GM15510 (cell line): Measurements from ENCODE around the gene P2RX4.

ENCODE experiments used
- POLR2A ChIP-seq: IDR thresholded peaks from 3 replicates; pipeline ENCODE4 v1.6.1; 2011; ENCODE audit warnings: borderline replicate concordance; ENCODE audit not compliant: insufficient read length; ENCODE audit errors: extremely low read depth

P2RX4 gene

DNA sequence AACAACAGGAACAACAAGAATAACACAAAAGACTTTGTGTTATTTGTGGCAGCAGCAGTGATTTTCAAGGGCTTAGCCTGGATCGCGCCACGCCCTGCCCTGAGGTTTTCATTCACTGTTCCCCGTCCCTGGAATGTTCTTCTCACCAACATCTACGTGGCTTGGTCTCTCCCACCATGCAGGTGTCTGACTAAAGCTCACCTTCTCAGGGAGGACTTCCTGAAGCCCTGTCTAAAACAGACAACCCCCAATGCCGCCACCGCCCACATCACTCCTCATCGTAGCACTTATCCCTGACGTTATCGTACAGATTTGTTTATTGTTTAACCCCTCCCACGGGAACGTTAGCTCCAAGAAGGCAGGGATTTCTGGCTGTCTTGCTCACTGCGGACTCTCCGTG, 40.4 kb downstream of the P2RX4 start:
- TF ChIP-seq POLR2A, result no peak

- TF ChIP-seq POLR2A, result no peak
Observed at GRCh38 chr12:121251838-121252237, 41.9 kb downstream of the P2RX4 start.

GRCh38 chr12:121252712-121253345, 42.9 kb downstream of the P2RX4 start:
- TF ChIP-seq POLR2A, result no peak

DNA sequence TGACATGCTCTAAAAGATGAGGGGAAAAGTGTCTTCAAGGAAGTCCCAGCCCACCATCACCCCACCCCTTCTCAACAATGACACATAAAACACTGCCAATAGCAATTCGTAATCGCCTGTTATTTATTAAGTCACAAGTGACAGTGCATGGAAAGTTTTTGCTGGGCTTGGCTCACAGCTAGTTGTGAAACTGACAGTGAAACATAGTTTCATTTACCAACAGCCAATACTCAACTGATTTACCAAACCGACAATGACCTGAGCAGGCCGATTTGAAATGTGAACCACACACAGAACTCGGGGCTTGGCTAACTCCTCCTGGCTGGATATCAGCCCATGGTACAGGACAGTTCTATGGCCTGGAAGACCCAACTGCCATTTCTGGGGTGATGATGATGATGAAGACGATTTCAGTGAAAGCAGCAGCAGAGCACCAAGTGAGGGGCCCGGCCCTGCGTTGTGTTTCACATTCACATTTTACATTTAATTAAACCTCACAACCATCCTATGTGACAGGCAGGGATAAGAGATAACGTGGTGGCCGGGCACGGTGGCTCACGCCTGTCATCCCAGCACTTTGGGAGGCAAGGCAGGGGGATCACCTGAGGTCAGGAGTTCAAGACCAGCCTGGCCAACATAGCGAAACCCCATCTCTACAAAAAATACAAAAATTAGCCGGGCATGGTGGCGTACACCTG, 43.9 kb downstream of the P2RX4 start:
- no peak for TF ChIP-seq POLR2A

DNA sequence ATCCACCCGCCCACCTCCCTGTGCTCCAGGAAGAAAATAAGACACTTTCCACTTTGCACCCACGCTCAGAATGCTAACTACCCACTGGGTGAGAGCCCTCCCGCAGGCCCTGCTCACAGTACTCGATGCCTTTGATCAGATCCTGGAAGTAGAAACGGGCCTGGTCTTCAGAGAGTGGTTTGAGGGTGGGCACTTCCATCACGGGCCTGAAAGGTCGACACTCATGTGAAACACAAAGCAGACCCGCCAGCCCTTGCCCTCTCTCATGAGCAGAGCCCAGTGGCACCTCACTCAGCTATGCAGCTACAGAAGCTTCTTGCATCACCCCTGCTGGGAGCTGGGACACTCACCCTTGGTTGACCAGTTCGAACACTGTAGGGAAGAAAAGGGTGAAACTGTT, 45.5 kb downstream of the P2RX4 start:
- no peak for TF ChIP-seq POLR2A

DNA sequence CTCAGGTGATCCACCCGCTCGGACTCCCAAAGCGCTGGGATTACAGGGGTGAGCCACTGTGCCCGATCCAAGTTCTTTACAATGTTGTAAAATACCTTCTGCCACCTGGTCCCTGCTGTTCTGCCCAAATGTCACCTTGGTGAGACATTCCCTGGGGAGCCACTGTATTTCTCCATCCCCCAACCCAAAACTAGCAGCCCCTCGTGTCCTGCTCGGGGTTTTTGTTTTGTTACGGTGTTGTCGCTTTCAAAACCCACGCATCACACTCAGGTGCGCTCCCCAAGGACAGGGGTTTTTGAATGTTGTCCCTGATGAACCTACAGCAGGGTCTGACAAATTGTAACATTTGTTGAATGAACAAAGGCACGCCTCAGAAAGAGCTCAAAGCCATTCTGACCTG, 49.1 kb downstream of the P2RX4 start:
- no peak for TF ChIP-seq POLR2A

DNA sequence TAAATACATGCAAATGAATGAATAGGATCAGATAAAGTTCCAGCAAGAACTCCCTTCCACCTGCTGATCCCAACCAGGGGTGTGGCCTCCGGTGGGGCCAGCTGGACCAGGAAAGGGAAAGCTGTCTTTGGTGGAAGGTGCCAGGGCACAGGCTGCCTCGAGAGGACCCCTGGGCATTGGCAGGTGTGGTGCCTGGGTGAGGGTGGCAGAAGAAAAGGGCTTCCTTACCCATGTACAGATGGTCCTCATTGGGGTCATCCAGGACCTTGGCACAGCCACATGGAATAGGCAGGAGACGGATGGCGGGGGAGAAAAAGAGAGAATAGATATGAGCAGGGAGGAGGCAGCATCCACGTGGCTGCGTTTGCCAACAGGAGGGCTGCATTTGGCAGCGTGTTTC, 50.2 kb downstream of the P2RX4 start:
- TF ChIP-seq POLR2A, result no peak

- no peak for TF ChIP-seq POLR2A
Observed at GRCh38 chr12:121261398-121261797, 51.5 kb downstream of the P2RX4 start.

DNA sequence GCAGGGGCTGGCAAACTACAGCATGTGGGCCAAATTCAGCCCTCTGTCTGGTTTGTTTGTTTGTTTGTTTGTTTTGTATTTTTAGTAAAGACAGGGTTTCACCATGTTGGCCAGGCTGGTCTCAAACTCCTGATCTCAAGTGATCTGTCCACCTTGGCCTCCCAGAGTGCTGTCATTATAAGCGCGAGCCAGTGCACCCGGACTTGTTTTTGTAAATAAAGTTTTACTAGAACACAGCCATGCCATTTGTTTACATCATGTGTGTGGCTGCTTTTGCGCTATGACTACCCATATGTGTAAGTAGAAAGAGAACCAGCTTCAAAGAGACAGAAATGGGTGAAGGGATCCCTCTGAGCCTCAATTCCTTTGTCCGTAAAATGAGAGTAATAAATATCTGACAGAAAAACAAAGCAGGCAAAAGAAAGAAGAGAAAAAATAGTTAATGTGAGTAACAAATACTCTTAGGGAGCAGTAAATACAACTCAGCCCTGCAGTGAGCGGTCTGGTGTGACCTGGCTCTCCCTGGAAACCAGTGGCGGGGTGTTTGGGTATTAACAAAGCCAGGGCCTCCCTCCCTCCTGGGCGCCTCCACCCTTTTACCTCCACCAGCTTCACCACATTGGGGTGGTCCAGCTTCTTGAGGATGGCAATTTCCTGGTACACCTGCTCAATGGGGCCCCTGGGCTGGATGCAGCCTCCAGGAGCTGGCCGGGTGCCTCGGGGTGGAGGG, 53.4 kb downstream of the P2RX4 start:
- no peak for TF ChIP-seq POLR2A

DNA sequence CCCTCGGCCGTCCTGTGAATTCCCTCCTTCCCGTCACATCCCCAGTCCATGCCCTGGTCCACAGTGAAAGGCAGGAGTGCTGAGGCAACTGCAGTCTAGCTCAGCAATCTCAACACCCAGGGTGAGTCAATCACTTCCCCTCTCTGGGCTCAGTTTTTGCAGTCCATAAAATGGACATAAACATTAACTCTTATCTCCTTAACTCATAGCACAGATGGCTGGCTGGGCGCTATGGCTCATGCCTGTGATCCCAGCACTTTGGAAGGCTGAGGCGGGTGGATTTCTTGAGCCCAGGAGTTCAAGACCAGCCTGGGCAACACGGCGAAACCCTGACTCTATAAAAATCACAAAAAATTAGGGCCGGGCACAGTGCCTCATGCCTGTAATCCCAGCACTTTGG, 54.2 kb downstream of the P2RX4 start:
- no peak for TF ChIP-seq POLR2A

- no peak for TF ChIP-seq POLR2A
Observed at GRCh38 chr12:121264951-121265515, 55.1 kb downstream of the P2RX4 start.

GRCh38 chr12:121267822-121268221, 57.9 kb downstream of the P2RX4 start:
- TF ChIP-seq POLR2A, result no peak

- TF ChIP-seq POLR2A, result no peak
Observed at GRCh38 chr12:121273364-121273896, 63.5 kb downstream of the P2RX4 start.

DNA sequence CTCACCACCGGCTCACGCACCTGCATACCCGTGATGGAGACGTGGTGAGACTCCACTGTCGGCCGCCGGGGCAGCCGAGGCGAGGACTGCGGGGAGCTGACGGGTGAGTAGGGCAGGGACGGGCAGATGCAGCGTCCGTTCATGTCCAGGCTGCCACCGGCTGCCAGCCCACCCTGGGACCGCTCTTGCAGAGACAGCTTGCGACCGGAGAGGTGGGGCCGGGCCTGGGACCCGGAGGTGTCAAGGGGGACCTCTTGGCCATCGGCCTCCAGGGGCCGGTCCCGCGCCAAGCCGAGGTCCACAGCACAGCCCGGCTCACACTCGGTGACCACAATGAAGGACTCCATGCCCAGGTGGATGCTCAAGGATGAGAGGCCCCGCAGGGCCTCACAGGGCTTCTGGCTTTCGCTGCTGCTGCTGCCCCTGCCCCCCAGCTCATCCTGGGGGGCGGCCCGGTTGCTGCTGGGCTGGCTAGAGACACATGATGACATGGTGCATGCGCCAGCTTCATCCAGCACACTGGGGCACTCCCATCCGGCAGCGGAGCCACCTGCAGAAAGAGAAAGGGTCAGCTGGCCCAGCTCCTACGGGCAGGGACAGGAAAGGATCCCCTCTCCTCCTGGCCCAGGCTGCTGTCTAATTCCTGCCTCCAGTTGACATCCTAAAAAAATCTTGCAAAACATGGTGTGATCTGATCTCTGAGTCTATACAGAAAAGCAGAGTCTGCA, 64.3 kb downstream of the P2RX4 start:
- no peak for TF ChIP-seq POLR2A
